ENCODE data around the gene PCDHGC3.

GRCh38 chr5:141486091-141486490, 10.3 kb downstream of the PCDHGC3 start:
- TF ChIP-seq CTCF (IDR thresholded peaks at IDR 0.05) = no peak
- TF ChIP-seq POLR2A (IDR thresholded peaks at IDR 0.05) = no peak
